ENCODE results near the gene WNT9A.

The WNT9A gene

GRCh38 chr1:227941509-227942020 is 6.2 kb downstream of the WNT9A start:
- no peak for DNase-seq

DNA sequence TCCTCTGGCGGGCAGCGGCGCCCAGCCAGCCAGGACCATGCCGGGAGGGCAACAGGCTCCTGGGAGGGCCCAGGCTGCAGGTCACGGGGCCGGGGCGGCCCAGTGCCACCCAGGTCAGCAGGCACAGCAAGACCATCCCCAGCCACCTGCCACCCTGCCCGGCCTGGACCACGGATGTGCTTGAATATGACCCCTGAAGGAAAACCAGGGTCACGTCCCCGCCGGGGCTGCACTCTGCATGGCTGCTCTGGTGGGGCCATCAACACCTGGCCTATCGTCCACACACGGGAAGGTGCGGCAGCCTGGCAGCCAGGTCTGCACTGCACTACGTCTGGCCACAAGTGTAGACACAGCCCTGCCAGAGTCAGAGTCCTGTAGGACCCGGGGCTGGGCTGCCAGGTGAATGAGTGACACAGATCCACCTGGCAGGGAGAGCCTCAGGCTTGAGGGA is 6.9 kb downstream of the WNT9A start:
- DNase-seq, result no peak

GRCh38 chr1:227939791-227940771 is 7.7 kb downstream of the WNT9A start:
- DNase-seq, result no peak

DNA sequence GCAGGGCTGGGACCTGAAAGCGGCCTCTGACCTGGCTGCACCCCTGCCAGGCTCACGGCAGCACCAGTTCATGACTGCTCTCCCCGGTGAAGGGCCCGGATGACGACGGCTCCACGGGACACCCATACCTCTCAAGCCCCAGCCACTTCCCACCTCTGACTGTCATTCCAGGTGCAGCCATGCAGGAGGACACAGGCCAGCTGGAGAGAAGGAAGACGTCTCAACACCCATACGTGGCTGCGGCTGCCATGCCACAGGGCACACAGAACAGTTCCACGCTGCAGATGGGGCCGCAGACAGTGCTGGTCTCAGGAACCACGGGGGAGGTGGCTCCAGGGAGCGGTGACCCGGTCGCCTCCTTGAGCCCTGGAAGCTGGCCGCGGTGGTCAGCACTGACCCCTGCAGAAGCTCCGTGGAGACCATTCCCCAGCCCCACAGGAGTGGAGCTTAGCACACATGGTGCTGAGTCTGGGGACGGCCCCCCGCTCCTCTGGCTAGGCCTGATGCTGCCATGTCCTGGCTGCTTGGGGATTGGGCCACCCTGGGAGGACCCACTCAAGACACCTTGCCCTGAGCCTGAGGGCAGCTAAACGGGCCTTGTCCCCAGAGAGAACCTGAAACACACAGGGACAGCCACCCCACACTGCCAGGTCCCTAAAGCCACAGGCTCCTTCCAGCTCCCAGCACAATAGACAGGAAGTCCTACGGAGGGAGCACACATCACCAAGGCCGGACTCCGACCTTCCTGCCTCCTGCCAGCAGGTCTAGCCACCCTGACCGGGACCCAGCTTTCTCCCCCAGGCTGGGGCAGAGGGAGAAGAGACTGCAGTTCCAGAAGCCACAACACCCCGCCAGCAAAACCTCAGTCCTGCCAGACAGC is 8.6 kb downstream of the WNT9A start:
- DNase-seq, result no peak

DNA sequence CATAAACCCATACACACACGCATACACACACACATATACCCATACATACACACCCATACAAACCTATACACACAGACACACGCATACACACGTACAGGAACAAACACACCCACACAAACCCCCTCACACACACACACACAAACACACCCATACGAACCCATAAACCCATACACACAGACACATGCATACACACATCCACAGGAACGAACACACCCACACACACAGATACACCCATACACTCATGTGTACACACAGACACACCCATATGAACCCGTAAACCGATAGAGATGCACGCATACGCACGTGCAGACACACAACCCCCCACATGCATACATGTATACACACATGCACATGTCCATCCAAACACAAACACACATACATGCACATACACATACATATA is 9.5 kb downstream of the WNT9A start:
- no peak for DNase-seq

DNA sequence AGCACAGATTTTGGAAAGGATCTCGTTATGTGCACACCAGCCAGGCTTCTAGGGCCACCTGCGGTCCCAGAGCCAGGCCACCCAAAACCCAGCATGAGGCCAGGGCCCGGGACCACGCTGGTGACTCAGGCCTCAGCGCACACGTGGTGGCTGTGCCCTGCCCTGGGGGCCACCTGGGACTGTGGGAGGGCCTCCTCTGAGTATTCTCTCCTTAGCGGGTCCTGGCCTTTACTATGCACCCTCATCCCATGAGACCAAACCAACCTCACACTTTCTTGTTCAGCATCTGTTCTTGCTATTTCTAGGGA is 9.9 kb downstream of the WNT9A start:
- no peak for DNase-seq

- DNase-seq, result no peak
Measured at GRCh38 chr1:227937031-227937837, 10.5 kb downstream of the WNT9A start.

- no peak for DNase-seq
Measured at GRCh38 chr1:227935826-227936225, 11.9 kb downstream of the WNT9A start.

- DNase-seq, result no peak
Measured at GRCh38 chr1:227934476-227935313, 13.0 kb downstream of the WNT9A start.

- no peak for DNase-seq
Measured at GRCh38 chr1:227929751-227930472, 17.8 kb downstream of the WNT9A start.

GRCh38 chr1:227928811-227929375 is 18.8 kb downstream of the WNT9A start:
- no peak for DNase-seq

- DNase-seq, result no peak
Measured at GRCh38 chr1:227927971-227928741, 19.6 kb downstream of the WNT9A start.

GRCh38 chr1:227926896-227927885 is 20.5 kb downstream of the WNT9A start:
- no peak for DNase-seq

GRCh38 chr1:227926216-227926791 is 21.4 kb downstream of the WNT9A start:
- DNase-seq, result no peak

DNA sequence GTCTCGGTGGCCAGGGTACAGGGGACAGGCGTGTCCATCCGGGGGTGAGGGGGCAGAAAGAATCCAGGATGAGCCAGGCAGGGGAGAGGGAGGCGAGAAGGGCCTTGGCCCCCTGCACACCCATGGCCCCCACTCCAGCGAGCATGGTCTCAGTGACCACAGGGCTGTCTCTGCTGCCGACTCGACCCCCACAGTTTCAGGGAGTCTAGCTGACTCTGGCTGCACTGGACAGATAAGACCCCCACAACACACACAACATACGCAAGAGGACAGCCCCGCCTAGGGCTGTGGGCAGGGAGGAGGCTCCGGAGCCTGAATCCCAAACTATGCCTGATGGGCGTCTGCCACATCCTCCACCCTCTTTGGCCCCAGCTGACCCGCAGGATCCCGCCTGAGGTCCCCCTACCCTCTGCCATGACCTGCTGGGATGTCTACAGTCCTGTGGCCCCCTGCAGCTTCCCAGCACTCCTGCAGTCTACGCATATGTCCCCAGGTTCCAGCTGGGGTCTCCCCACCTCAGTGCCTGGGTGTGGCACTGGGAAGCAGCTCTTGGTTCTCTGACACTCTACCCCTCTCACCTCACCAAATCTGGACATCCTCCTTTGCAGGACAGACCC is 22.0 kb downstream of the WNT9A start:
- no peak for DNase-seq

DNA sequence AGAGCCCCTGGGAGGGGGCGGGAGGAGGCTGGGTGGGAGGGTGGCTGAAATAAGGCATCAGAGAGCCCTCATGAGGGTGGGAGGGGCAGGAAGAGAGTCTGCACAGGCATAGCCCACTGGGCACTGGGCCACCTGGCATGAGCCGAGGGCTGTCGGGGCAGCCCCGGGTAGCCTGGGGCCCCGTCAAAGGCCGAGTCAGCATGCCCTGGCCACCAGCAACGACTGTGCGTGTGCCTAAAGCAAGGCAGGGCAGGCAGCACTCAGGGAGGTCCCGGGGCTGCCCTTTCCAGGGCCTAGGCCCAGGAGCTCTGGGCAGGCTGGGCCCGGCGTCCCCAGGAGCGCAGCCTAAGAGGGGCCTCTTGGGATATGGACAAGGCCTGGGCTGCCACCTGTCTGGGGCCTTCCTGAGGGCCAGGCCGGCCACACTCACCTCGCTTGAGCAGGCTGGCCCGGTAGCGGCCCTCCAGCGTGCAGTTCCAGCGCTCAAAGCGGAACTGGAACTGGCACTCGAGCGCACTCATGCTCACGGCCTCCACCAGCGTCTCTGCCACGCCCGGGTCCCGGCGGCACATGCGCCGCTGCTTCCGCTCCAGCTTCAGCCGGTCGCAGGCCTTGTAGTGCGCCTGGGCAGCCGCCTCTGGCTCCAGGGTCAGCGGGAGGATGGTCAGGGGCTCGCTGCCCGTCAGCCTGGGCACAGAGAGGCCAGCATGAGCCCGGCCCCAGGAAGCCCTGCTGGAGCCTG is 22.7 kb downstream of the WNT9A start:
- DNase-seq, result peak; percentile 72
